ENCODE data around the gene CFAP119.

GRCh38 chr16:30731411-30731810, 30.5 kb downstream of the CFAP119 start:
- TF ChIP-seq CTCF (IDR thresholded peaks at IDR 0.05; ENCODE audit: low read depth, low read length) (no peak), EZH2phosphoT487 (IDR thresholded peaks at IDR 0.05; ENCODE audit: low read depth) (no peak)
